ENCODE results near the gene LRRC42. TPM values are rescaled to one million over a fixed set of nuclear protein-coding genes. Genes with fewer than 3 reads are reported as not detected.
A peak's percentile ranks its signal among the peaks of the same experiment; 100 is the strongest.

LRRC42 gene
- 10 to 100 TPM; 18.7 to 26.2 TPM for total RNA-seq
- 10 to 100 TPM; 11.4 to 14.8 TPM for polyA plus RNA-seq
- long read RNA-seq, donor 1, transcript LRRC42-201 (8 exons, 1,727 nt), result major isoform, 34 of 77 reads
- long read RNA-seq, donor 1, transcript LRRC42-203 (9 exons, 2,037 nt), result minor isoform, 25 of 77 reads
- long read RNA-seq, donor 1, partial matches to known transcripts, result 5 of 77 reads
- long read RNA-seq, donor 1, other reads (novel, unspliced or antisense), result 13 of 77 reads
- long read RNA-seq, donor 2, transcript LRRC42-201 (8 exons, 1,727 nt), result major isoform, 7 of 15 reads
- long read RNA-seq, donor 2, partial matches to known transcripts, result 1 of 15 reads
- long read RNA-seq, donor 2, other reads (novel, unspliced or antisense), result 4 of 15 reads

- Histone ChIP-seq H3K4me3 (ENCODE audit: low read length in 2 of 2) (peak within 1 kb of the TSS; percentile 80 to 92), H3K9me3 (ENCODE audit: control insufficient read depth, low read length) (no peaks in the 10 kb centered on the region), H3K27me3 (ENCODE audit: control insufficient read depth in 1 of 2, insufficient read depth in 2 of 2, low read length in 1 of 2) (no peaks in the 10 kb centered on the region), H3K4me1 (ENCODE audit: control insufficient read depth in 1 of 2, insufficient read depth in 2 of 2, low read length in 2 of 2) (no peaks in the 10 kb centered on the region), H3K36me3 (ENCODE audit: control insufficient read depth in 1 of 2, insufficient read depth in 2 of 2, low read length in 1 of 2) (no peaks in the 10 kb centered on the region), H3K27ac (ENCODE audit: low read depth in 1 of 2, low read length in 2 of 2) (peak within 1 kb of the TSS in 1 of 2 donors; percentile 89)
- ATAC-seq (ENCODE audit: low FRiP score), result peak; percentile 94
- 2% methylated on average over 32 to 58 of the region's 58 CpGs for WGBS, 2 donors
- DNase-seq, result no peak
- intact Hi-C loops (cut with DNase I), result loop anchor here (5.0 kb wide), 2 partner anchors 54 to 106 kb away; partner anchors contain the start of genes DIO1 (in 1 of the 2), TCEANC2 (in 1 of the 2) and TMEM59 (in 1 of the 2)
Observed at GRCh38 chr1:53946252-53947171, at the start of gene LRRC42. TSS of gene LRRC42 (plus strand) at chr1:53946350. CDS start at chr1:53952000, 5,650 bp downstream.

GRCh38 chr1:53896635-53897229 lies 49.4 kb upstream of the LRRC42 start:
- H3K27ac ChIP-seq (ENCODE audit: low read depth in 1 of 2, low read length in 2 of 2), result peak overlapping the region in 1 of 2 donors; percentile 78
- intact Hi-C loops (cut with DNase I), result no loop called here
- DNase-seq, result peak in 1 of 2 donors; percentile 62
- H3K4me3 ChIP-seq (ENCODE audit: low read length in 2 of 2), result no peak overlapping the region
- 0 to 6% methylated on average over 2 of the region's 2 CpGs for WGBS, 2 donors
- no peaks in the 10 kb centered on the region for H3K36me3 ChIP-seq (ENCODE audit: control insufficient read depth in 1 of 2, insufficient read depth in 2 of 2, low read length in 1 of 2)
- ATAC-seq (ENCODE audit: low FRiP score), result peak; percentile 37
- H3K4me1 ChIP-seq (ENCODE audit: control insufficient read depth in 1 of 2, insufficient read depth in 2 of 2, low read length in 2 of 2), result peaks cover 0 to 2% of the 10 kb centered on the region in 2 donors
- no peaks in the 10 kb centered on the region for H3K9me3 ChIP-seq (ENCODE audit: control insufficient read depth, low read length)
- no peaks in the 10 kb centered on the region for H3K27me3 ChIP-seq (ENCODE audit: control insufficient read depth in 1 of 2, insufficient read depth in 2 of 2, low read length in 1 of 2)

GRCh38 chr1:53899206-53899628 lies 46.9 kb upstream of the LRRC42 start:
- peak in 1 of 2 donors; percentile 62 for DNase-seq
- Histone ChIP-seq H3K27ac (ENCODE audit: low read depth in 1 of 2, low read length in 2 of 2) (no peak overlapping the region), H3K4me1 (ENCODE audit: control insufficient read depth in 1 of 2, insufficient read depth in 2 of 2, low read length in 2 of 2) (peaks cover 0 to 2% of the 10 kb centered on the region in 2 donors), H3K27me3 (ENCODE audit: control insufficient read depth in 1 of 2, insufficient read depth in 2 of 2, low read length in 1 of 2) (no peaks in the 10 kb centered on the region), H3K4me3 (ENCODE audit: low read length in 2 of 2) (no peak overlapping the region), H3K36me3 (ENCODE audit: control insufficient read depth in 1 of 2, insufficient read depth in 2 of 2, low read length in 1 of 2) (no peaks in the 10 kb centered on the region), H3K9me3 (ENCODE audit: control insufficient read depth, low read length) (no peaks in the 10 kb centered on the region)
- peak; percentile 26 for ATAC-seq (ENCODE audit: low FRiP score)
- 3 to 5% methylated on average over 2 of the region's 2 CpGs for WGBS, 2 donors
- intact Hi-C loops (cut with DNase I), result no loop called here

- whole genome bisulfite sequencing, 2 donors, result 56 to 57% methylated on average over 3 of the region's 3 CpGs
- Histone ChIP-seq H3K27ac (ENCODE audit: low read depth in 1 of 2, low read length in 2 of 2) (no peak overlapping the region), H3K9me3 (ENCODE audit: control insufficient read depth, low read length) (no peaks in the 10 kb centered on the region), H3K4me3 (ENCODE audit: low read length in 2 of 2) (no peak overlapping the region), H3K4me1 (ENCODE audit: control insufficient read depth in 1 of 2, insufficient read depth in 2 of 2, low read length in 2 of 2) (peaks cover 0 to 2% of the 10 kb centered on the region in 2 donors), H3K36me3 (ENCODE audit: control insufficient read depth in 1 of 2, insufficient read depth in 2 of 2, low read length in 1 of 2) (no peaks in the 10 kb centered on the region), H3K27me3 (ENCODE audit: control insufficient read depth in 1 of 2, insufficient read depth in 2 of 2, low read length in 1 of 2) (no peaks in the 10 kb centered on the region)
- no peak for ATAC-seq (ENCODE audit: low FRiP score)
- intact Hi-C loops (cut with DNase I), result no loop called here
- DNase-seq, result no peak
Observed at GRCh38 chr1:53899708-53900107, 46.4 kb upstream of the LRRC42 start.

GRCh38 chr1:53902235-53903138 lies 43.7 kb upstream of the LRRC42 start:
- no peak for DNase-seq
- Histone ChIP-seq H3K27me3 (ENCODE audit: control insufficient read depth in 1 of 2, insufficient read depth in 2 of 2, low read length in 1 of 2) (no peaks in the 10 kb centered on the region), H3K36me3 (ENCODE audit: control insufficient read depth in 1 of 2, insufficient read depth in 2 of 2, low read length in 1 of 2) (no peaks in the 10 kb centered on the region), H3K9me3 (ENCODE audit: control insufficient read depth, low read length) (no peaks in the 10 kb centered on the region), H3K4me3 (ENCODE audit: low read length in 2 of 2) (no peak overlapping the region), H3K27ac (ENCODE audit: low read depth in 1 of 2, low read length in 2 of 2) (no peak overlapping the region), H3K4me1 (ENCODE audit: control insufficient read depth in 1 of 2, insufficient read depth in 2 of 2, low read length in 2 of 2) (peaks cover 0 to 2% of the 10 kb centered on the region in 2 donors)
- ATAC-seq (ENCODE audit: low FRiP score), result no peak
- WGBS, 2 donors, result 46 to 50% methylated on average over 7 of the region's 7 CpGs
- intact Hi-C loops (cut with DNase I), result no loop called here

- no peaks in the 10 kb centered on the region for H3K4me1 ChIP-seq (ENCODE audit: control insufficient read depth in 1 of 2, insufficient read depth in 2 of 2, low read length in 2 of 2)
- H3K27me3 ChIP-seq (ENCODE audit: control insufficient read depth in 1 of 2, insufficient read depth in 2 of 2, low read length in 1 of 2), result no peaks in the 10 kb centered on the region
- DNase-seq, result no peak
- intact Hi-C loops (cut with DNase I), result no loop called here
- no peak overlapping the region for H3K4me3 ChIP-seq (ENCODE audit: low read length in 2 of 2)
- no peaks in the 10 kb centered on the region for H3K9me3 ChIP-seq (ENCODE audit: control insufficient read depth, low read length)
- no peaks in the 10 kb centered on the region for H3K36me3 ChIP-seq (ENCODE audit: control insufficient read depth in 1 of 2, insufficient read depth in 2 of 2, low read length in 1 of 2)
- no peak for ATAC-seq (ENCODE audit: low FRiP score)
- no peak overlapping the region for H3K27ac ChIP-seq (ENCODE audit: low read depth in 1 of 2, low read length in 2 of 2)
- WGBS, 2 donors, result 95 to 98% methylated on average over 8 of the region's 8 CpGs
Observed at GRCh38 chr1:53905509-53905908, 40.6 kb upstream of the LRRC42 start.

- WGBS, 2 donors, result 87 to 91% methylated on average over 4 of the region's 4 CpGs
- no peaks in the 10 kb centered on the region for H3K9me3 ChIP-seq (ENCODE audit: control insufficient read depth, low read length)
- no peaks in the 10 kb centered on the region for H3K4me1 ChIP-seq (ENCODE audit: control insufficient read depth in 1 of 2, insufficient read depth in 2 of 2, low read length in 2 of 2)
- H3K36me3 ChIP-seq (ENCODE audit: control insufficient read depth in 1 of 2, insufficient read depth in 2 of 2, low read length in 1 of 2), result no peaks in the 10 kb centered on the region
- DNase-seq (no peak), ATAC-seq (ENCODE audit: low FRiP score) (no peak)
- intact Hi-C loops (cut with DNase I), result no loop called here
- no peaks in the 10 kb centered on the region for H3K27me3 ChIP-seq (ENCODE audit: control insufficient read depth in 1 of 2, insufficient read depth in 2 of 2, low read length in 1 of 2)
- H3K27ac ChIP-seq (ENCODE audit: low read depth in 1 of 2, low read length in 2 of 2), result no peak overlapping the region
- no peak overlapping the region for H3K4me3 ChIP-seq (ENCODE audit: low read length in 2 of 2)
Observed at GRCh38 chr1:53906121-53906520, 40.0 kb upstream of the LRRC42 start.

- H3K4me3 ChIP-seq (ENCODE audit: low read length in 2 of 2), result no peak overlapping the region
- no peaks in the 10 kb centered on the region for H3K9me3 ChIP-seq (ENCODE audit: control insufficient read depth, low read length)
- peaks cover 0 to 4% of the 10 kb centered on the region in 2 donors for H3K36me3 ChIP-seq (ENCODE audit: control insufficient read depth in 1 of 2, insufficient read depth in 2 of 2, low read length in 1 of 2)
- DNase-seq (no peak), ATAC-seq (ENCODE audit: low FRiP score) (no peak)
- no peak overlapping the region for H3K27ac ChIP-seq (ENCODE audit: low read depth in 1 of 2, low read length in 2 of 2)
- intact Hi-C loops (cut with DNase I), result no loop called here
- no peaks in the 10 kb centered on the region for H3K4me1 ChIP-seq (ENCODE audit: control insufficient read depth in 1 of 2, insufficient read depth in 2 of 2, low read length in 2 of 2)
- WGBS, 2 donors, result 80 to 85% methylated on average over 3 of the region's 3 CpGs
- H3K27me3 ChIP-seq (ENCODE audit: control insufficient read depth in 1 of 2, insufficient read depth in 2 of 2, low read length in 1 of 2), result no peaks in the 10 kb centered on the region
Observed at GRCh38 chr1:53909946-53910345, 36.2 kb upstream of the LRRC42 start.

Measured in aorta (tissue), 5 donors.